Measurements from ENCODE around the gene AFF2.

The AFF2 gene

DNA sequence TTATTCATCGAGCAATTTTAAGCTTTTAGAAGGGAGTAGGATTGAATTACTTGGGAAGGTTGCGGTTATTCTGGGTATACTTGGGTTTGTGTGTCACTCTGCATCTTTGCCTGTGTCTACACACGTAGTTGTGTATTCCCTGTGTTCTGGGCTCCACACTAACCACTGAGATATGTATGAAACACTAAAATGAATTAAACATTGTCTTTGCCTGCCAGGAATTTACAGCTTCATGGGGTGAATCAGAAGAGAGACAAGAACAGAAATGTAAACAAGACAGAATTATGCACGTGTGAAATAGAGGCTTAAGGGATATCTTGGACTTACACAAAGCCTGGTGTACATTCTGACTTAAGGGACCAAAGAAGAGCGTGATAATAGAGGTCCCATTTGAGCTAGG is 228.5 kb downstream of the AFF2 start:
- H3K4me3 Mint-ChIP-seq: no peak overlapping the region
- no peaks in the 10 kb centered on the region for H3K9me3 Mint-ChIP-seq
- no peak overlapping the region for H3K27ac Mint-ChIP-seq
- no peaks in the 10 kb centered on the region for H3K27me3 Mint-ChIP-seq
- no peaks in the 10 kb centered on the region for H3K36me3 Mint-ChIP-seq (ENCODE audit: low read depth)
- no peaks in the 10 kb centered on the region for H3K4me1 Mint-ChIP-seq
- ATAC-seq: no peak
- DNase-seq: no peak

- no peak for ATAC-seq
- no peaks in the 10 kb centered on the region for H3K9me3 Mint-ChIP-seq
- no peaks in the 10 kb centered on the region for H3K4me1 Mint-ChIP-seq
- no peak for DNase-seq
- no peaks in the 10 kb centered on the region for H3K27me3 Mint-ChIP-seq
- no peaks in the 10 kb centered on the region for H3K36me3 Mint-ChIP-seq (ENCODE audit: low read depth)
- no peak overlapping the region for H3K27ac Mint-ChIP-seq
- no peak overlapping the region for H3K4me3 Mint-ChIP-seq
Observed at GRCh38 chrX:148732743-148733142, 232.3 kb downstream of the AFF2 start.

DNA sequence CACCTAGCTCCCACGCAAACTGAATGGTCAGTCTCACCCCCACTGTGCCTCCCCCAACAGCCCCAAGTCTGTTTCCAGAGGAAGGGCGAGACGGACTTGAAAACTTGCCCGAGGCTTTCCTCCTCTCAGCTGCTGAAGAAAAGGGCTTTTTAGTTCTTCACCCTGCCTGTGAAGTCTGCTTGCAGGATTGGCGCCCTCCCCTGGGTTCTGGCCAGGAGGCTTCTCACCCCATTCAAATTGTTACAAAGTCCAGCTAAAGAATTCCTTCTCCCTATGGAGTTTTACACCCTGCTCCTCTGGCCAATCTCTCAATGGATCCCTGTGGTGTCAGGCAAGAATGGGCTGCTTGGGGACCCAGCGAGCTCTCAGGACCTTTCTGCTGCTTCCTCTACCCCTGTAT is 241.0 kb downstream of the AFF2 start:
- Mint-ChIP-seq H3K27me3 (no peaks in the 10 kb centered on the region), H3K27ac (no peak overlapping the region), H3K9me3 (peaks cover 7% of the 10 kb centered on the region), H3K36me3 (ENCODE audit: low read depth) (no peaks in the 10 kb centered on the region), H3K4me1 (peaks cover 8% of the 10 kb centered on the region), H3K4me3 (no peak overlapping the region)
- no peak for DNase-seq
- no peak for ATAC-seq

DNA sequence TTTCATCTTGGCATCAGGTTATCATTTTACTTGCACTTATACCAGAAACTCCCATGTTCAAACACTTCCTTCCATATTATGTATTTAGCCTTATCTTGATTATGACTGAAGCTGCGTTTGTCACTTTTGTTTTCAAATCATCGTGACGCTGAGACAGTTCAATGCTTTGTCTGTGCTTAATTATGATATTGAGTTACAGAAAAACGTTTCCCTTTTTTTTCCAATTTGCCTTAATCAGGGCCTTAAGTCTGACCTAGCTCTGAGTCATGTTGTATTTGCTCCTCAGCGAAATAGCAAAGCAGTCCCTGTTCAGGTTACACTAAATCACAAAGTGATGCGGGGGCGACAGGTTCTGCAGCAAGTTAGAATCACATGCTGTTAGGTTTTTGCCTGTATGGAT is 254.7 kb downstream of the AFF2 start:
- no peak overlapping the region for H3K4me3 Mint-ChIP-seq
- no peaks in the 10 kb centered on the region for H3K9me3 Mint-ChIP-seq
- H3K27ac Mint-ChIP-seq: no peak overlapping the region
- H3K36me3 Mint-ChIP-seq (ENCODE audit: low read depth): no peaks in the 10 kb centered on the region
- no peaks in the 10 kb centered on the region for H3K27me3 Mint-ChIP-seq
- no peak for DNase-seq
- H3K4me1 Mint-ChIP-seq: no peaks in the 10 kb centered on the region
- ATAC-seq: no peak

- Mint-ChIP-seq H3K27ac (no peak overlapping the region), H3K9me3 (no peaks in the 10 kb centered on the region), H3K36me3 (ENCODE audit: low read depth) (no peaks in the 10 kb centered on the region), H3K4me1 (no peaks in the 10 kb centered on the region), H3K27me3 (no peaks in the 10 kb centered on the region), H3K4me3 (no peak overlapping the region)
- ATAC-seq: no peak
- no peak for DNase-seq
Observed at GRCh38 chrX:148763896-148764295, 263.5 kb downstream of the AFF2 start.

DNA sequence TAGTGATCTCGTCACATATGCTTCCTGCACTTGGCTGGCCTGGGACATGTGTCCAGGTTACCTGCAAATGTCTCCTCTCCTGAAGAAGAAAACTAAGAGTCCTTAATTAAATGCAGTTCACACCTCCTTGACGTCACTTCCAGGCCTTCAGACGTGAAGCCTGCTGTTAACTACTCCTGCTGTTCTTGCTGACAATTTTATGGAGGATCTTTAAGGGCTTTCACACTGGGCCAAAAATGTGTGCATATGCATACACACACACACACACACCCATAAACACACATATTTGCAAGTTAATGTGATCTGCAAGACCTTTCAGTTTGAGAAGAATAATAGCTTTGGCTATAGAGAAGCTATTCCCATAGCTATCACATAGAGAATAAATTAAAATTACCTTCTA is 267.9 kb downstream of the AFF2 start:
- Mint-ChIP-seq H3K36me3 (ENCODE audit: low read depth) (no peaks in the 10 kb centered on the region), H3K27ac (no peak overlapping the region), H3K4me3 (no peak overlapping the region), H3K27me3 (no peaks in the 10 kb centered on the region), H3K4me1 (no peaks in the 10 kb centered on the region), H3K9me3 (no peaks in the 10 kb centered on the region)
- DNase-seq (no peak), ATAC-seq (no peak)

DNA sequence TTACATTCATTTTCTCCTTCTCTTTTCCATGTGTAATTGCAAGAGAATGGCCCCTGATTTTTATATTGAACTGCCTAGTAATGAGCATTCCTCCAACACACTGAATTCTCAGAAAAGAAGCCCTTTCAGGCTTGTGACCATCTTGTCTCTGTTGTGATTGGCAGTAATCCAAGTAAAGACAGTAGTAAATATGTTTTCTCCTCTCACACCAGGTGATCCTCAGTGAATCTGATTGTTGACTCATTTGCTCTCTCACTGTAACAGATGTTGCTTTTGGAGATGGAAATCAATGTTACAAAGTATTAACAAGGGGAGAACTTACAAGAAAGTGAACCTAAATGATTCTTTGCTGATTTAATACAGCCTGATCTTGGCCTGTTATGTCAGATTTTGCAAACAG is 271.0 kb downstream of the AFF2 start:
- Mint-ChIP-seq H3K4me1 (no peaks in the 10 kb centered on the region), H3K9me3 (peaks cover 1% of the 10 kb centered on the region), H3K36me3 (ENCODE audit: low read depth) (no peaks in the 10 kb centered on the region), H3K4me3 (no peak overlapping the region), H3K27me3 (no peaks in the 10 kb centered on the region), H3K27ac (no peak overlapping the region)
- DNase-seq (no peak), ATAC-seq (no peak)

GRCh38 chrX:148774276-148774675 is 273.9 kb downstream of the AFF2 start:
- Mint-ChIP-seq H3K27ac (no peak overlapping the region), H3K4me1 (no peaks in the 10 kb centered on the region), H3K36me3 (ENCODE audit: low read depth) (no peaks in the 10 kb centered on the region), H3K27me3 (no peaks in the 10 kb centered on the region), H3K4me3 (no peak overlapping the region), H3K9me3 (peaks cover 28% of the 10 kb centered on the region)
- DNase-seq: no peak
- no peak for ATAC-seq

GRCh38 chrX:148784137-148784536 is 283.7 kb downstream of the AFF2 start:
- H3K4me1 Mint-ChIP-seq: no peaks in the 10 kb centered on the region
- H3K9me3 Mint-ChIP-seq: peaks cover 9% of the 10 kb centered on the region
- no peak overlapping the region for H3K4me3 Mint-ChIP-seq
- ATAC-seq (no peak), DNase-seq (no peak)
- no peaks in the 10 kb centered on the region for H3K27me3 Mint-ChIP-seq
- no peaks in the 10 kb centered on the region for H3K36me3 Mint-ChIP-seq (ENCODE audit: low read depth)
- H3K27ac Mint-ChIP-seq: no peak overlapping the region

DNA sequence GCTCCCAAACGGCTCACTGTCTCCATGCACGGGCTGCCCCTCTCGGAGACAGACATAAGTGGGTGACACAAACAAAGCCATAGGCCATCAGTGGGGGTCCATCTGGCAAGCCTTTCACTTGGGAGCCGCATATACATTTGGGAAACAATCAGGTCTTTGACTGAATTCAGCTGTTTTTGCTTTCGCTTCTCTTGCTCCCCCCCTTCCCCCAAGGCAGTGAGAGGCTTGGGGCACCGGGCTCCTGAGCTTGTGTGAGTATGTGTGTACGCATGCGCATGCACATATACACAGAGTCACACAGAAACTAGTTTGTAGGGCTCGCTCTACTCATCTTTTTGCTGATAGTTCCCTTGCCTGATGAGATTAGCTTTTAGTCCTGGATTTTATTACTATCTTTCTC is 284.4 kb downstream of the AFF2 start:
- H3K27me3 Mint-ChIP-seq: no peaks in the 10 kb centered on the region
- ATAC-seq (no peak), DNase-seq (no peak)
- peaks cover 5% of the 10 kb centered on the region for H3K9me3 Mint-ChIP-seq
- H3K36me3 Mint-ChIP-seq (ENCODE audit: low read depth): no peaks in the 10 kb centered on the region
- no peak overlapping the region for H3K4me3 Mint-ChIP-seq
- no peaks in the 10 kb centered on the region for H3K4me1 Mint-ChIP-seq
- H3K27ac Mint-ChIP-seq: no peak overlapping the region

DNA sequence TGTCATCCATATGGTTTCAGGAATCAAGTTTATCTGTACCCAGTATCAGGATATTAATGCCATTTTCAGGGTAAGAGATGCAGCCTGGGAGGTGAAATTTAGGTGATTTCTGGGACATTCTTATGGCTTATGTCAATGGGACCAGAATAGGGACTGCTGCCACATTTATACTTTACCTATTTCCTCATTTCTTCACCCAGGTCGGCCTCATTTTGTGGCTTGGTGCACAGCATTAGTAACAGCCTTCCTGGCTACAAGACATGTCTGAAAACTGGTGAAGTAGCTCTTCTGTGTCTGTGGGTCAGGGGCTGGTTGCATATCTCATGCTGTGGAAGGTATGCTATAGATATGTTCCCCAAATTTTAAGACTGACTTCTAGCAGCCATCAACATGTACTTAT is 284.8 kb downstream of the AFF2 start:
- H3K27ac Mint-ChIP-seq: no peak overlapping the region
- ATAC-seq (no peak), DNase-seq (no peak)
- no peak overlapping the region for H3K4me3 Mint-ChIP-seq
- no peaks in the 10 kb centered on the region for H3K36me3 Mint-ChIP-seq (ENCODE audit: low read depth)
- H3K4me1 Mint-ChIP-seq: no peaks in the 10 kb centered on the region
- no peaks in the 10 kb centered on the region for H3K27me3 Mint-ChIP-seq
- peaks cover 3% of the 10 kb centered on the region for H3K9me3 Mint-ChIP-seq

DNA sequence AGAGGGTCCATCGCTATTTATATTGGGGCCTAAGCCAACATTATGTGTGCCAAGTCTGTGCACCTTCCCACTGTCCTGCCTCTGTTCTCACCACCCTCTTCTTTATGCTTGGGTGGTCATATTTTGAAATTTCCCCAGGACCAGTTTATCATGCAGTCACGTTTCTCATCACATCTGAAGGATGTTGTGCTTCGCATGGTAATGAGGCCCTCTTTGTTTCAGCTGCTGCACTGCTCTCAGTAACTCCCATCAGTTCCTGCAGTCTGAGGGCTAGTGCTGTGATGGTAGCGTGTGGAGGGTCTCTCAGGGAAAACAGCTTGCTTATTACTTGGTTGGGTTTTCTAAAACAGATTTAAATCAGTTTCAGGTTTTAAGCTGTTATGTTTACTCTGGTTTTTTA is 288.0 kb downstream of the AFF2 start:
- H3K9me3 Mint-ChIP-seq: no peaks in the 10 kb centered on the region
- H3K4me3 Mint-ChIP-seq: no peak overlapping the region
- no peak for ATAC-seq
- no peak for DNase-seq
- H3K27ac Mint-ChIP-seq: no peak overlapping the region
- no peaks in the 10 kb centered on the region for H3K4me1 Mint-ChIP-seq
- H3K36me3 Mint-ChIP-seq (ENCODE audit: low read depth): no peaks in the 10 kb centered on the region
- no peaks in the 10 kb centered on the region for H3K27me3 Mint-ChIP-seq

GRCh38 chrX:148794350-148794749 is 293.9 kb downstream of the AFF2 start:
- no peak for ATAC-seq
- H3K4me3 Mint-ChIP-seq: no peak overlapping the region
- DNase-seq: no peak
- no peaks in the 10 kb centered on the region for H3K9me3 Mint-ChIP-seq
- no peaks in the 10 kb centered on the region for H3K27me3 Mint-ChIP-seq
- H3K27ac Mint-ChIP-seq: no peak overlapping the region
- no peaks in the 10 kb centered on the region for H3K36me3 Mint-ChIP-seq (ENCODE audit: low read depth)
- H3K4me1 Mint-ChIP-seq: no peaks in the 10 kb centered on the region

- Mint-ChIP-seq H3K4me1 (no peaks in the 10 kb centered on the region), H3K27ac (no peak overlapping the region), H3K36me3 (ENCODE audit: low read depth) (no peaks in the 10 kb centered on the region), H3K4me3 (no peak overlapping the region), H3K9me3 (no peaks in the 10 kb centered on the region), H3K27me3 (no peaks in the 10 kb centered on the region)
- DNase-seq (no peak), ATAC-seq (no peak)
Observed at GRCh38 chrX:148804579-148805355, 304.4 kb downstream of the AFF2 start.

DNA sequence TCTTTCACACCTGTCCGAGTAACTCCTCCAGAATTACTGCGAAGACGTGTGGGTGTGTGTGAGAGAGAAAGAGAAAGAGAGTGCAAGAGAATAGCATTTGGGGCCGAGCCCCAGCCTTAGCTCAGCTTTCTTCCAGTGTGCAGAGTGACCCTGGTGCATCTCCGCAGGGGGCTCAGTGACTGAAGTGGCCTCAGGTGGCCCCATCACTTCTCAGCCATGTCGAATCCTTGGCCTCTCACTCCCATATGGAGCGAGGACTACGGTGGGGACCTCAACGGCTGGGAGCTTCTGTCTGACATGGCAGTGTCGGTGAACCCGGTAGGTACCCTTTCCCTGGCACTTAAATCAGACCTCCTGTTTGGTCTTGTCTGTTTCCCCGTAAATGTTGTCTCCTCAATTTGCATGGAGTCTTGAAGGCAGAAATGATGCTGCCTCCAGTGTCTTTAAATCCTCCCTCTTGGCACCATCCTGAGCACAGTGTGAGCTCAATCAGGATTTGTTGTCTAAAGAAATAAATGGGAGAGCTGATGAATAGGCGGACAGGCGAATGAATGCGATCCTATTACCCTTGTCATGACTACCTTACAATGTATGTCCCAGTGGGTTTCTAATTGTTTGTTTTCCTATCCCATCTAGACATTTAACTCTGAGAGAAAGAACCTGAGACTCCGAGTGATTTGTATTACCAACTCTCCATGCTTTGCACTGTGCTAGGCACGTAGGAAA is 305.9 kb downstream of the AFF2 start:
- H3K9me3 Mint-ChIP-seq: no peaks in the 10 kb centered on the region
- no peak for DNase-seq
- H3K4me3 Mint-ChIP-seq: no peak overlapping the region
- no peaks in the 10 kb centered on the region for H3K36me3 Mint-ChIP-seq (ENCODE audit: low read depth)
- no peaks in the 10 kb centered on the region for H3K4me1 Mint-ChIP-seq
- H3K27ac Mint-ChIP-seq: no peak overlapping the region
- no peaks in the 10 kb centered on the region for H3K27me3 Mint-ChIP-seq
- ATAC-seq: no peak

All from activated naive CD8-positive, alpha-beta T cell treated with anti-CD3 and anti-CD28 coated beads, Interleukin-2, amount 50 U/mL, for 24 hours (primary cell).